Small intestine (tissue), 7 donors: ENCODE results near the gene RGP1. TPM values are rescaled to one million over a fixed set of nuclear protein-coding genes. Genes with fewer than 3 reads are reported as not detected.

ENCODE experiments used
- DNase-seq, 2 donors: peaks; one replicate each; pipeline versions ENCODE4 v3.0.0 to v3.0.0-alpha.2; 2013
- FAIRE-seq: peaks from 2 replicates; lab custom pipeline; 2012; peaks lifted over from hg19 to GRCh38; lab: Jason Lieb, UNC
- H3K27ac ChIP-seq, 3 donors: one replicate each; pipeline ENCODE4 v1.5.1; 2013; ENCODE audit warnings: low read length in 2 of 3, mild to moderate bottlenecking in 2 of 3, control low read depth in 1 of 3, inconsistent platforms in 1 of 3, low read depth in 1 of 3, moderate library complexity in 1 of 3
- H3K27me3 ChIP-seq, 3 donors: one replicate each; pipeline ENCODE4 v1.6.1; 2013; ENCODE audit warnings: low read length in 3 of 3, inconsistent platforms in 1 of 3; ENCODE audit not compliant: control insufficient read depth in 3 of 3, insufficient read depth in 3 of 3
- H3K36me3 ChIP-seq, 3 donors: one replicate each; pipeline ENCODE4 v1.6.1; 2013; ENCODE audit warnings: low read length in 3 of 3, inconsistent platforms in 1 of 3, low read depth in 1 of 3, mild to moderate bottlenecking in 1 of 3, moderate library complexity in 1 of 3; ENCODE audit not compliant: control insufficient read depth in 3 of 3, insufficient read depth in 2 of 3
- H3K4me1 ChIP-seq, 3 donors: one replicate each; pipeline ENCODE4 v1.6.1; 2013; ENCODE audit warnings: low read length in 2 of 3, inconsistent platforms in 1 of 3, low read depth in 1 of 3, mild to moderate bottlenecking in 1 of 3, moderate library complexity in 1 of 3; ENCODE audit not compliant: control insufficient read depth in 3 of 3, insufficient read depth in 2 of 3
- H3K4me3 ChIP-seq, 3 donors: one replicate each; pipeline ENCODE4 v1.5.1; 2013; ENCODE audit warnings: low read length in 3 of 3, control low read depth in 1 of 3, inconsistent platforms in 1 of 3, low read depth in 1 of 3, mild to moderate bottlenecking in 1 of 3, moderate library complexity in 1 of 3
- H3K9me3 ChIP-seq, 2 donors: one replicate each; pipeline ENCODE4 v1.6.1; 2013; ENCODE audit warnings: low read depth in 1 of 2, low read length in 1 of 2; ENCODE audit not compliant: control insufficient read depth in 2 of 2, insufficient read depth in 1 of 2
- WGBS, 3 donors: extraction: QIAGEN DNeasy Blood & Tissue Kit; methylation state at CpG; one replicate each; pipeline ENCODE4 v1.1.7; 2013; 5-methylcytosine and 5-hydroxymethylcytosine counted together
- polyA plus RNA-seq, 4 donors: library from polyadenylated mRNA; stranded (reverse) in 3 of 4; unstranded in 1 of 4; fragments of 200-250 nt in 3 of 4; fragments of 120-200 nt in 1 of 4; gene quantifications; one replicate each; pipeline versions ENCODE4 v1.2.1 to v1.2.3, GENCODE V29; 2013
- donor health status: healthy with polysubstance abuse.
- donor health status: control.
- donor health status: control.
- donor health status: Bipolar disorder and iron deficiency.
- donor health status: healthy.

Gene RGP1
- polyA plus RNA-seq, 4 donors = 8.1 to 20.9 (median 15.4) TPM

- WGBS, 3 donors = 84 to 92% (median 87%) methylated on average over 7 of the region's 7 CpGs
Observed at GRCh38 chr9:35800530-35800929, 51.4 kb downstream of the RGP1 start.

GRCh38 chr9:35801328-35802128 is 52.4 kb downstream of the RGP1 start:
- 90 to 92% (median 90%) methylated on average over 13 of the region's 13 CpGs for WGBS, 3 donors
- H3K27ac ChIP-seq = no peak overlapping the region
- peaks cover 2 to 45% (median 5%) of the 10 kb centered on the region in 3 donors for H3K36me3 ChIP-seq
- H3K9me3 ChIP-seq = no peaks in the 10 kb centered on the region
- H3K4me1 ChIP-seq = no peaks in the 10 kb centered on the region
- DNase-seq (no peak), FAIRE-seq (no peak)
- H3K4me3 ChIP-seq = no peak overlapping the region
- H3K27me3 ChIP-seq = no peaks in the 10 kb centered on the region

More at GRCh38 chr9:35800530-35800929, 51.4 kb downstream of the RGP1 start:
- Histone ChIP-seq H3K9me3 (no peaks in the 10 kb centered on the region), H3K4me3 (no peak overlapping the region), H3K4me1 (no peaks in the 10 kb centered on the region), H3K27ac (no peak overlapping the region), H3K36me3 (peaks cover 2 to 35% (median 2%) of the 10 kb centered on the region in 3 donors), H3K27me3 (no peaks in the 10 kb centered on the region)
- DNase-seq = no peak
- FAIRE-seq = no peak

- Histone ChIP-seq H3K4me1 (peaks cover 0 to 2% (median 0%) of the 10 kb centered on the region in 3 donors), H3K9me3 (no peaks in the 10 kb centered on the region), H3K27ac (no peak overlapping the region), H3K27me3 (no peaks in the 10 kb centered on the region), H3K4me3 (no peak overlapping the region), H3K36me3 (peaks cover 2 to 54% (median 5%) of the 10 kb centered on the region in 3 donors)
- FAIRE-seq (no peak), DNase-seq (no peak)
- 94 to 98% (median 97%) methylated on average over 8 of the region's 8 CpGs for WGBS, 3 donors
Observed at GRCh38 chr9:35806101-35806500, 57.0 kb downstream of the RGP1 start.

Other genes starting within 250 kb of the RGP1 start
- gene TESK1, start 144.0 kb upstream of the RGP1 start, polyA plus RNA-seq = 10 to 100 TPM; 22.4 to 53.0 (median 43.1) TPM
- 1 to 10 TPM in 3 of 4 donors, under 1 TPM in 1; 0.54 to 2.3 (median 1.6) TPM for gene CD72, start 130.9 kb upstream of the RGP1 start, polyA plus RNA-seq
- gene SIT1, start 98.4 kb upstream of the RGP1 start, polyA plus RNA-seq = 1 to 10 TPM in 3 of 4 donors, under 1 TPM in 1; 0.89 to 5.9 (median 1.4) TPM
- gene RMRP, start 91.3 kb upstream of the RGP1 start, polyA plus RNA-seq = 100 to 1,000 TPM in 1 of 4 donors, not detected in 3; 269 TPM
- gene CCDC107, start 91.0 kb upstream of the RGP1 start, polyA plus RNA-seq = 10 to 100 TPM; 10.6 to 49.0 (median 27.3) TPM
- 1 to 10 TPM in 2 of 4 donors, under 1 TPM in 2; 0.54 to 8.7 (median 3.3) TPM for gene ARHGEF39, start 84.1 kb upstream of the RGP1 start, polyA plus RNA-seq
- gene CA9, start 75.4 kb upstream of the RGP1 start, polyA plus RNA-seq = 100 to 1,000 TPM in 1 of 4 donors, 1 to 10 TPM in 2, under 1 TPM in 1; 0.09 to 172 (median 4.4) TPM
- 100 to 1,000 TPM in 1 of 4 donors, 10 to 100 TPM in 3; 23.0 to 253 (median 81.2) TPM for gene TPM2, start 59.4 kb upstream of the RGP1 start, polyA plus RNA-seq
- gene TLN1, start 17.1 kb upstream of the RGP1 start, polyA plus RNA-seq = 100 to 1,000 TPM in 1 of 4 donors, 10 to 100 TPM in 3; 82.1 to 103 (median 88.5) TPM
- gene CREB3, start 16.6 kb upstream of the RGP1 start, polyA plus RNA-seq = 10 to 100 TPM; 22.3 to 31.2 (median 27.7) TPM
- gene GBA2, start 59 bp upstream of the RGP1 start, polyA plus RNA-seq = 100 to 1,000 TPM in 3 of 4 donors, 10 to 100 TPM in 1; 63.4 to 176 (median 136) TPM
- gene MSMP, start 5.0 kb downstream of the RGP1 start, polyA plus RNA-seq = under 1 TPM in 2 of 4 donors, not detected in 2; 0.18 to 0.52 TPM
- 10 to 100 TPM in 1 of 4 donors, 1 to 10 TPM in 2, under 1 TPM in 1; 0.89 to 12.0 (median 4.9) TPM for gene NPR2, start 42.3 kb downstream of the RGP1 start, polyA plus RNA-seq
- under 1 TPM in 2 of 4 donors, not detected in 2; 0.49 to 0.72 TPM for gene SPAG8, start 63.0 kb downstream of the RGP1 start, polyA plus RNA-seq
- 100 to 1,000 TPM in 2 of 4 donors, 10 to 100 TPM in 2; 34.4 to 138 (median 93.9) TPM for gene HINT2, start 65.8 kb downstream of the RGP1 start, polyA plus RNA-seq
- under 1 TPM in 1 of 4 donors, not detected in 3; 0.09 TPM for gene FAM221B, start 79.4 kb downstream of the RGP1 start, polyA plus RNA-seq
- 10 to 100 TPM in 1 of 4 donors, 1 to 10 TPM in 2, under 1 TPM in 1; 0.89 to 35.9 (median 4.5) TPM for gene TMEM8B, start 79.9 kb downstream of the RGP1 start, polyA plus RNA-seq
- under 1 TPM in 1 of 4 donors, not detected in 3; 0.19 TPM for gene OR13J1, start 121.1 kb downstream of the RGP1 start, polyA plus RNA-seq
- gene HRCT1, start 156.9 kb downstream of the RGP1 start, polyA plus RNA-seq = 10 to 100 TPM in 1 of 4 donors, 1 to 10 TPM in 3; 1.8 to 17.8 (median 7.5) TPM
- gene SPAAR, start 160.2 kb downstream of the RGP1 start, polyA plus RNA-seq = under 1 TPM; 0.45 to 0.81 (median 0.54) TPM
- gene OR2S2, start 208.9 kb downstream of the RGP1 start, polyA plus RNA-seq = under 1 TPM in 1 of 4 donors, not detected in 3; 0.06 TPM